HCT116 (cell line): ENCODE measurements around the gene CDKN2B-AS1. TPM values are rescaled to one million over a fixed set of nuclear protein-coding genes. Genes with fewer than 3 reads are reported as not detected.

ENCODE experiments used
- ATAC-seq: fragments of 200-7000 bp; cut with Tn5 transposase; 2 replicates; pipeline ENCODE4 v1.9.1; 2020; ENCODE audit warnings: mild to moderate bottlenecking, moderate library complexity
- BruUV-seq: library from RNA; stranded (reverse); fragments of 400-500 nt; replicated peaks from 2 replicates; lab custom pipeline; 2021; lab: Mats Ljungman, UMichigan
- CTCF ChIA-PET: fragments of 300-600 bp; sonication (Branson Sonifier 250); formaldehyde crosslinking; loops from one replicate; lab custom pipeline; 2021; ENCODE audit warnings: antibody characterized with exemption; lab: Charles Lee
- POLR2A ChIA-PET: fragments of 300-600, 350-600 bp; sonication (Branson Sonifier 250); formaldehyde crosslinking; loops from one replicate; lab custom pipeline; 2021; ENCODE audit warnings: antibody characterized with exemption; lab: Charles Lee
- RAD21 ChIA-PET, 2 experiments: fragments of 300-600 bp; sonication (Branson Sonifier 250); formaldehyde crosslinking; loops; one replicate each; lab custom pipeline; 2023; ENCODE audit warnings: low total read pairs in 2 of 2; ENCODE audit not compliant: uncharacterized antibody in 2 of 2, unreplicated experiment in 2 of 2, low non-redundant PET in 1 of 2; lab: Charles Lee
- DNase-seq: peaks from one replicate; pipeline ENCODE4 v3.0.0-alpha.2; 2010; ENCODE audit warnings: low read depth, low spot score
- H2AFZ ChIP-seq: fragments of 200-600 bp; shearing (Covaris generic), sonication (generic); 2 replicates; pipeline ENCODE4 v1.6.1; 2017; ENCODE audit warnings: low read depth, mixed run types, mixed read lengths, antibody characterized with exemption, low read length; ENCODE audit not compliant: poor library complexity, severe bottlenecking
- H3K27ac ChIP-seq: 2 replicates; pipeline ENCODE4 v1.5.1; 2012; ENCODE audit warnings: low read depth, low read length
- H3K27me3 ChIP-seq: fragments of 200-600 bp; sonication (generic); 2 replicates; pipeline ENCODE4 v1.6.1; 2016; ENCODE audit warnings: mixed run types, low read length, mixed read lengths; ENCODE audit not compliant: insufficient read depth
- H3K36me3 ChIP-seq, 2 experiments: fragments of 200-500 bp in 1 of 2; fragments of 200-600 bp in 1 of 2; sonication (Bioruptor generic) in 1 of 2; sonication (generic) in 1 of 2; 2 replicates each; pipeline versions ENCODE4 v1.5.1 to v1.6.1; 2014 to 2016; ENCODE audit warnings: low read length in 2 of 2, inconsistent platforms in 1 of 2, mixed read lengths in 1 of 2, mixed run types in 1 of 2; ENCODE audit not compliant: insufficient read depth in 2 of 2, control insufficient read depth in 1 of 2
- H3K4me1 ChIP-seq, 2 experiments: fragments of 200-600 bp in 1 of 2; sonication (generic) in 1 of 2; 2 replicates each; pipeline versions ENCODE4 v1.5.1 to v1.6.1; 2012 to 2017; ENCODE audit warnings: low read length in 2 of 2, inconsistent platforms in 1 of 2, mild to moderate bottlenecking in 1 of 2, mixed read lengths in 1 of 2, mixed run types in 1 of 2, moderate library complexity in 1 of 2; ENCODE audit not compliant: insufficient read depth in 2 of 2, control insufficient read depth in 1 of 2
- H3K4me2 ChIP-seq: fragments of 200-600 bp; sonication (generic); 2 replicates; pipeline ENCODE4 v1.6.1; 2017; ENCODE audit warnings: mixed run types, low read length, mixed read lengths
- H3K4me3 ChIP-seq, 2 experiments: fragments of 200-600 bp in 1 of 2; sonication (generic) in 1 of 2; replicated peaks in 1 of 2; 2 replicates each; pipeline ENCODE4 v1.5.1; 2011 to 2016; ENCODE audit warnings: low read length in 2 of 2, control low read depth in 1 of 2, low read depth in 1 of 2, mild to moderate bottlenecking in 1 of 2, mixed read lengths in 1 of 2, mixed run types in 1 of 2
- H3K79me2 ChIP-seq: fragments of 200-600 bp; sonication (generic); 2 replicates; pipeline ENCODE4 v1.6.1; 2017; ENCODE audit warnings: mild to moderate bottlenecking, mixed run types, low read length, moderate library complexity, mixed read lengths; ENCODE audit not compliant: insufficient read depth
- H3K9ac ChIP-seq: fragments of 200-600 bp; sonication (generic); 2 replicates; pipeline ENCODE4 v1.6.1; 2016; ENCODE audit warnings: low read length, mixed read lengths
- H3K9me2 ChIP-seq: fragments of 200-600 bp; sonication (generic), shearing (Covaris generic); 2 replicates; pipeline ENCODE4 v1.6.1; 2017; ENCODE audit warnings: mixed run types, mild to moderate bottlenecking, moderate library complexity; ENCODE audit not compliant: insufficient read depth
- H3K9me3 ChIP-seq, 2 experiments: fragments of 200-500 bp in 1 of 2; fragments of 200-600 bp in 1 of 2; sonication (Bioruptor generic) in 1 of 2; sonication (generic) in 1 of 2; 2 replicates each; pipeline ENCODE4 v1.6.1; 2014 to 2017; ENCODE audit warnings: low read length in 2 of 2, mixed read lengths in 2 of 2, inconsistent platforms in 1 of 2, low read depth in 1 of 2, mild to moderate bottlenecking in 1 of 2, mixed run types in 1 of 2, moderate library complexity in 1 of 2; ENCODE audit not compliant: control insufficient read depth in 1 of 2, insufficient read depth in 1 of 2
- H4K20me1 ChIP-seq: fragments of 200-600 bp; sonication (generic), shearing (Covaris generic); 2 replicates; pipeline ENCODE4 v1.6.1; 2017; ENCODE audit warnings: mixed run types, mild to moderate bottlenecking, moderate library complexity; ENCODE audit not compliant: insufficient read depth
- FOSL1 ChIP-seq: IDR thresholded peaks from 2 replicates; pipeline ENCODE4 v1.6.1; 2012; ENCODE audit warnings: low read depth
- MAX ChIP-seq: IDR thresholded peaks from 2 replicates; pipeline ENCODE4 v1.6.1; 2012
- SIN3A ChIP-seq: IDR thresholded peaks from 2 replicates; pipeline ENCODE4 v1.6.1; 2012; ENCODE audit warnings: low read depth
- intact Hi-C: fragments of 100-400 bp; cut with micrococcal nuclease; formaldehyde crosslinking; loops from 2 replicates; pipeline ENCODE4 v1.10.0; 2022
- total RNA-seq: library from RNA; stranded (reverse); gene quantifications from one replicate; pipeline ENCODE4 v1.2.1, GENCODE V29; 2021; ENCODE audit not compliant: unreplicated experiment

The CDKN2B-AS1 gene
- total RNA-seq, 1 experiment from 2014 or later = 1.7 TPM

- ATAC-seq (no peak), DNase-seq (no peak)
- no peaks in the 10 kb centered on the region for H3K9me3 ChIP-seq
- no peak overlapping the region for H3K27ac ChIP-seq
- CTCF ChIA-PET = interaction anchor here (1.3 to 1.4 kb wide), 2 partner anchors 65 to 189 kb away, joined by 3 to 7 read pairs; no protein-coding TSS in a partner anchor
- no peak for TF ChIP-seq FOSL1
- intact Hi-C loops = no loop called here
- H3K36me3 ChIP-seq = no peaks in the 10 kb centered on the region
- no peaks in the 10 kb centered on the region for H4K20me1 ChIP-seq
- RAD21 ChIA-PET = no interaction called here
- no peaks in the 10 kb centered on the region for H3K9me2 ChIP-seq
- peaks cover 12 to 16% of the 10 kb centered on the region in 2 experiments for H3K4me1 ChIP-seq
- H2AFZ ChIP-seq = no peak overlapping the region
- H3K79me2 ChIP-seq = no peaks in the 10 kb centered on the region
- H3K4me3 ChIP-seq = no peak overlapping the region
- POLR2A ChIA-PET = no interaction called here
- no peak overlapping the region for H3K4me2 ChIP-seq
- no TSS peak for BruUV-seq
- no peaks in the 10 kb centered on the region for H3K27me3 ChIP-seq
- H3K9ac ChIP-seq = no peak overlapping the region
These were observed 59.9 kb downstream of the CDKN2B-AS1 start for GRCh38 chr9:22054529-22054928.

GRCh38 chr9:22055090-22055489 is 60.5 kb downstream of the CDKN2B-AS1 start:
- ChIA-PET CTCF (interaction anchor here (1.3 kb wide), 1 partner anchor 64 kb away, joined by 3 read pairs; no protein-coding TSS in a partner anchor), POLR2A (no interaction called here), RAD21 (no interaction called here)
- TF ChIP-seq MAX (no peak), SIN3A (no peak)
- DNase-seq = no peak
- Histone ChIP-seq H2AFZ (no peak overlapping the region), H3K4me3 (no peak overlapping the region), H3K27me3 (no peaks in the 10 kb centered on the region), H3K4me1 (peaks cover 12 to 13% of the 10 kb centered on the region in 2 experiments), H3K9me2 (no peaks in the 10 kb centered on the region), H4K20me1 (no peaks in the 10 kb centered on the region), H3K79me2 (no peaks in the 10 kb centered on the region), H3K4me2 (no peak overlapping the region), H3K36me3 (no peaks in the 10 kb centered on the region), H3K9me3 (no peaks in the 10 kb centered on the region), H3K9ac (no peak overlapping the region), H3K27ac (no peak overlapping the region)
- intact Hi-C loops = no loop called here
- no peak for ATAC-seq
- BruUV-seq = no TSS peak
